ENCODE results near the gene L3MBTL2.
A peak's percentile ranks its signal among the peaks of the same experiment; 100 is the strongest.

L3MBTL2 gene

GRCh38 chr22:41204992-41205900 lies at the start of gene L3MBTL2:
L3MBTL2 (plus strand) TSS chr22:41205312; CDS start chr22:41205363, 51 bp downstream.
- Histone ChIP-seq H3K4me3 (replicated peaks; ENCODE audit: low read depth, low read length) (peak within 1 kb of the TSS; percentile 96), H3K36me3 (ENCODE audit: control insufficient read depth, insufficient read depth, low read length) (peaks cover 3% of the 10 kb centered on the region), H3K27me3 (replicated peaks; ENCODE audit: control insufficient read depth, insufficient read depth, low read length) (no peaks in the 10 kb centered on the region)
- TF ChIP-seq CTCF (IDR thresholded peaks at IDR 0.05; ENCODE audit: insufficient read depth, low read length, poor library complexity, severe bottlenecking): no peak
- DNase-seq (ENCODE audit: extremely low read depth, insufficient read length): peak; percentile 95

GRCh38 chr22:41157083-41157482 lies 48.0 kb upstream of the L3MBTL2 start:
- Histone ChIP-seq H3K36me3 (ENCODE audit: control insufficient read depth, insufficient read depth, low read length) (peaks cover 24% of the 10 kb centered on the region), H3K4me3 (replicated peaks; ENCODE audit: low read depth, low read length) (no peak overlapping the region), H3K27me3 (replicated peaks; ENCODE audit: control insufficient read depth, insufficient read depth, low read length) (no peaks in the 10 kb centered on the region)
- TF ChIP-seq CTCF (IDR thresholded peaks at IDR 0.05; ENCODE audit: insufficient read depth, low read length, poor library complexity, severe bottlenecking): no peak
- DNase-seq (ENCODE audit: extremely low read depth, insufficient read length): no peak

- no peak overlapping the region for H3K4me3 ChIP-seq (replicated peaks; ENCODE audit: low read depth, low read length)
- no peak for TF ChIP-seq CTCF (IDR thresholded peaks at IDR 0.05; ENCODE audit: insufficient read depth, low read length, poor library complexity, severe bottlenecking)
- H3K36me3 ChIP-seq (ENCODE audit: control insufficient read depth, insufficient read depth, low read length): peaks cover 24% of the 10 kb centered on the region
- no peaks in the 10 kb centered on the region for H3K27me3 ChIP-seq (replicated peaks; ENCODE audit: control insufficient read depth, insufficient read depth, low read length)
- DNase-seq (ENCODE audit: extremely low read depth, insufficient read length): no peak
Measured at GRCh38 chr22:41169157-41169556, 36.0 kb upstream of the L3MBTL2 start.

GRCh38 chr22:41171996-41172395 lies 33.1 kb upstream of the L3MBTL2 start:
- no peak for TF ChIP-seq CTCF (IDR thresholded peaks at IDR 0.05; ENCODE audit: insufficient read depth, low read length, poor library complexity, severe bottlenecking)
- H3K36me3 ChIP-seq (ENCODE audit: control insufficient read depth, insufficient read depth, low read length): peaks cover 37% of the 10 kb centered on the region
- H3K4me3 ChIP-seq (replicated peaks; ENCODE audit: low read depth, low read length): no peak overlapping the region

GRCh38 chr22:41175546-41175945 lies 29.6 kb upstream of the L3MBTL2 start:
- peaks cover 44% of the 10 kb centered on the region for H3K36me3 ChIP-seq (ENCODE audit: control insufficient read depth, insufficient read depth, low read length)
- TF ChIP-seq CTCF (IDR thresholded peaks at IDR 0.05; ENCODE audit: insufficient read depth, low read length, poor library complexity, severe bottlenecking): no peak
- no peak overlapping the region for H3K4me3 ChIP-seq (replicated peaks; ENCODE audit: low read depth, low read length)
- H3K27me3 ChIP-seq (replicated peaks; ENCODE audit: control insufficient read depth, insufficient read depth, low read length): no peaks in the 10 kb centered on the region
- no peak for DNase-seq (ENCODE audit: extremely low read depth, insufficient read length)

More at GRCh38 chr22:41171996-41172395, 33.1 kb upstream of the L3MBTL2 start:
- no peak for DNase-seq (ENCODE audit: extremely low read depth, insufficient read length)
- no peaks in the 10 kb centered on the region for H3K27me3 ChIP-seq (replicated peaks; ENCODE audit: control insufficient read depth, insufficient read depth, low read length)
